GM19468 (cell line): ENCODE measurements around the gene GLS.

ENCODE experiments used
- ATAC-seq: cut with Tn5 transposase; IDR thresholded peaks from one replicate; pipeline ENCODE4 v1.9.1; 2021; ENCODE audit warnings: mild to moderate bottlenecking, moderate library complexity, moderate number of reproducible peaks; ENCODE audit not compliant: unreplicated experiment; ENCODE audit errors: extremely low read depth

Gene GLS

DNA sequence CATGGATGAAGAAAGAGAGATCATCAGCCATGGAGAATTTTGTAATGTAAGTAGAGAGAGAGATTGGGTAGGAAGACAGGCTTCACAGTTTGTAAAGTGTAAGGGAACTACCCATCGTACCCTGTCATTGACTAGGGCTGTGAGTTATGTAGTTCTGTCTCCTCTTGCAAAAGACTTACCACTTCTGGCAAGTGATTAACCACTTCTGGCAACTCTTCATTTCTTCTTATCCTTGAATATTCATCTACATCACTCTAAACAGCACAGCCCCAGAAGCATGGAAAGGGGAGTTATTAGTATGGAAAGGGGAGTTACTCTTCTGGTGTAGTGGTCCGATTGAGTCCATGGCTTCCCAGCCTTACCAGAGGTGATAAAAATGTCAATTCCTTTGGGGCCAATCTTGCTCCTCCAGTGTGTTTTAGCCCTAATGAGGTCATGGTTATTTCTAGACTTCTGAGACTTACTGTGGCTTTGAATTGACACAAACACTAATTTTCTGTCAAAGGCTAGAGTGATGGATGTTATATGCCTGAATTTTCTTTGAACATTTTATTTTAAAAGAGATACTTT, 81.4 kb downstream of the GLS start:
- no peak for ATAC-seq

DNA sequence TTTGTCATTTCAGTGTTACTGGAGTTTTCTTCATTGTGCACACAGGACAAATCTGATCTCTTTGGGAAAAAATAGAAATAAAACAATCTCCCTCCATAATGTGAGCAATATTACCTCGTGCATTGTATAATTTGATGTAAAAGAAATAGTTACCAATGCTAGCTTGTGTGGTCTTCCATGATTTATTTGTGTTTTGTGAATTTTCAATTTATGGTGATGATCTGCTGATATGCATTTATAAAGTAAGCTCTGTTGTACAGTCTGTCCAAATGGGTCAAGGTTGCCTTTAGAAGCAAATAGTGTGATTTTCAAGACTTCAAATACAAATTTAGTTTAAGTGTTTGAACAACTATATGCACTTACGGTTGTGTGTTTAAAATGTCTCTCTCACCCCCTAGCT, 82.5 kb downstream of the GLS start:
- ATAC-seq = no peak

DNA sequence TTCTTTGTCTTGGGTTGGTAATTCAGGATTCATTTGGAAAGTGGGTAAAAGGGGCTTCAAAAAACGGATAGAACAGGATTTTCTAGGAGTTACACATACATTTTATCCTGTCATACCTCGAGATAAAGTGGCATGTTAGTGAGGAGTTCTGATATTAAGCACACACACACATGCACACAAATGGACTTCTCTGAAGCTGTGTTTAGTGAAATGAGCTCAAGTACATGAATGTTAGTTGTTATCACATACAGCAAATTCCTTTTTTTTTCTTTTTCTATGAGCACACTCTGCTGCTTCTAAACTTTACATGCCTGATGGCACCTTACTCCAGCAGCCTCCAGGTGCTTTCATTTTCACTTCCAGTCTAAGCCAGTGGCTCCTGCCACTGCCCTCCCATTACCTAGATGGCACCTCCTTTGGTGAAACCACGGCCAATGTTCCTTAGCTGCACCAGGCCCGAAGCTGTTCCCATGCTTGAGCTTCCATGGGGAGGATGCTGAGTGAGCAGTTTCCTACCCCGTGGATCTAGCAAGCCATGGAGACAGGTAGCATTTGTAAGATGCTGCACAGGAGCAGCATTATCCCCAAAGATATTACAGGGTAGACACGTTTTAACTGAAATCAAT, 83.7 kb downstream of the GLS start:
- ATAC-seq = no peak

DNA sequence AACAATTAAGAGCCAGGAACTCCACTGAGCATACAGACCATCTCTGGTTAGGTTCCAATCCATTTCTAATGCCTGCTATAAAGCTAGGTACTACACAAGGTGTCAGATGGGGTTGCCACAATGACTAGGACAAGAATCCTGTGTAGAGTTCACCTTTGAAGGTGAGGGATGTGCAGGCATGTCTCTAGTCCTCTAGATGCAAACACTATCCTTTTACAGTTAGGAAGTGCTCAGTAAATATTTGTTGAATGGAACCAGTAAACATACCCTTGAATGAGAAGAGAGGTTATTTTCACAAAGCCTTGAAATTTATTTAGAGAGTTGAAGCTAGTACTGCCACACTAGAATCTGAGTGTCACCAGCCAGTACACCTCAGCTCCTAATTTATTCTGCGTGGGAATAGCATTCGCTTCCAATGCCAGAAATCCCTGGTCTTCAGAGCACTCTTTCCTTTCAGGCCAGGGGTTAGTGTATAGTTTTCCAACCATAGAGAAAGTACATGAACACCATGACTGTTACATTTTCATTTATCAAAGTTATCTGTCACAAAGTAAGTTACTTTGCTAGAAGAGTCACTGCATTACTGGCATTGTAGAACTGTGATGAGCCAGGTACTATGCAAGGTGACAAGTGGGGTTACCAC, 85.1 kb downstream of the GLS start:
- no peak for ATAC-seq

DNA sequence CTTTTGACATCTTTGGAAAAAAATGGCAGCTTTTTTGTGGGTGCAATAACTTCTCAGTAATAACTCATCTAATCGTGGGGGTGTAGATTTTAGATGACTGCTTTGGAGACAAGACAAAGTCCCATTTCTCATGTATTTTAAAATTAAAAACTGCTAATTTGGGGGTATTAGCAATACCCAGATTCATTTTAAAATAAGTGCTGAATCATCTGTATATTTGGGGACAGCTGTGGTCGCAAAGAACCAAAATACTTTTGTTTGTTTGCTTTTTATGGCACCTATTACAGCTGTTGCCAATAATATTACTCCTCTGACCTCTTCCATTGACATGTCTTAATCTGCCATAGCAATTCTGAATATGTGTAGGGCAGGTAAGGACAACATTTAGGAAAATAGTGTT, 87.9 kb downstream of the GLS start:
- ATAC-seq = no peak

DNA sequence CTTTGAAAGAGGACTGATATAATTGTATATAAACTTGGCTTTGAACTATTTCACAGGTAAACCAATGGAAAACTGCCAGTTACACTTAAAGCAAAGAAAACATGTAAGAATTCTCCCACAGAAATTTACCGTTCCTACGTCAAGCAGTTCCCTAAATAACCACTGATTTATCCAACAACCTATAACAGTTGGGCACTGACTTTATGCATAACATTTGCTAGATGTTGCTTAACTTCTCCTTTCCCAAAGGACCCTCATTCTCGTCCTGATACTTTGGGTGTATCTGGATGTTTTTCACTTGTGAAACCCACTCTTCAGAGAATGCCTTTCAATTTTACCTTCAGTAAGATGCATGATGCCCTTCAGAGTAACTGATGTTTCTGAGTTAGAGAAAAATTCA, 89.5 kb downstream of the GLS start:
- ATAC-seq = no peak

DNA sequence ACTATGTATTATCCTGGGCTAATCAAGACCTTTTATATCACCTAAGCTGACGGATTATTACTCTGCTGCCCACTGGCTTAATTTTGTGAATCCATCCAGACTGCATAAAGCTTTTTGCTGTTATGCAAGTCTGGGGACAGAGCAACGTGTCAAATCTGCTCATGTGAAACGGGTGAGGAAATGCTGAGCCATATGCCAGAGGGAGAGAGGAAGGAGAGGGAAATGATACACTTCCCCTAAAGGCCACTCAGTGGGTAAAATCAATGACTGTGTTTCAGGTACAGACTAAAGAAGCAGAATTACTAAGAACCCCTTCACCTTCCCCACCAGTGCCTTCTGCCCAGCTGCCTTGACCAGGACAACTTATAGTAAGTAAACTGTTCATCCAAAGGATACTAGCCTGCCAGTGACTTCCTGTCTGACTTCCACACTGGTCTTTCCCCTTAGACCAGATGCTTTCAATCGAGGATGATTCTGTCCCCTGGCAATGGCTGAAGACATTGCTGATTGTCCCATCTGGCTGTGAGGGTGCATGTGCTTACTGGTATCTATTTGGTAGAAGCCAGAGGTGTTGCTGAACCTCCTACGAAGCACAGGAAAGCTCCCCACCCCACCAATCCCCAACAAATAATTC, 90.4 kb downstream of the GLS start:
- no peak for ATAC-seq

DNA sequence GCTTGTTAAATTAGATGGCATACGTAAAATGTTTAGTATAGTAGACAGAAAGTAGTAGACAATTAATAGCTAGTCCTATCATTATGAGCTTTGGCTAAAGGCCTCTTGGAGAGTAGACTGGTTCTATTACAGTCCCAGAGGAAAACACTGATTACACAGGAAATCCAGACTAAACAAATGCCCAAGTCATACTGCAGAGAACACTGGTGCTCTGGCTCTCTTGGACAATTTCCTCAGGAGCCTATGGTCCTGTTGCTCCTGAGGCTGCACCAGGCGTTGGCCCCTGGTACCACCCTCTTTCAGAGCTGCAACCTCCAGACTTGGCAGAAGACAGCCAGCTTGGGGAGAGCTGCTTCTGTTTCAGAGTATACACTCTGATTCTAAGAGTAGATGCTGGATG, 91.6 kb downstream of the GLS start:
- no peak for ATAC-seq

DNA sequence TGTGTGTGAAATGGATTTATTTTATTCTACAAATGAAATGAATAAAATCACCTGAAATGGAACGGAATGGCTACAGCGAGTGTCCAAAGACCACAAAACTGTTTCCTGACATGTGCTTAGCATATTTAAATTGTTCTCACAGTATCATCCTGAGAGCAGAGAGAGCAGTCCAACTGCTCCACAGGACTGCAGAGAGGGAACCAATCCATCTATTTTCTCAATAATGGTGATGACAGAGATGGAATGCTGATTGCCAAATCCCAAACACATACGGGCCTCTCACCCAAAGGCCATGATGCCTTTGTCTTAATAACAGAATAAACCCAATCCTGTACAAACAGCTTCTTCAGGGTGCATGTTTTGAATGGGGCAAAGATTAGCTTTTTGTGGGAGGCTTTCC, 92.2 kb downstream of the GLS start:
- ATAC-seq = no peak

DNA sequence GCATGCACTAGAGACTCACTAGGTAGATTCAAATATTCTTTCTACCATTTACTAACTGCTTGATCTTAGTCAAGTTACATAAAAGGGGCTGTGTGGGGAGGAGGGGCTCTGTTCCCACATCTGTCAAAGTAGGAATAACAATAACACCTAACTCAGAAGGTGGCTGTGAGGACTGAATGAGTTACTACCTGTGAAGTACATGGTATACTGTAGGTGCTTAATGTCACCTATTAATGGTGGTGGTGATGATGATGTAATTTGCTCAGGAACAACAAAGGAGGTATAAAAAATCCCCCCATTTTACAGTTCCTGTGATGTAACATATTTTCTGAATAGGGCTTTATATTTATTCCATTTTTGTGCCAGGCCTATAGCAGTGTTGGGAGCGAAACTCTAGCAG, 92.6 kb downstream of the GLS start:
- ATAC-seq = no peak

DNA sequence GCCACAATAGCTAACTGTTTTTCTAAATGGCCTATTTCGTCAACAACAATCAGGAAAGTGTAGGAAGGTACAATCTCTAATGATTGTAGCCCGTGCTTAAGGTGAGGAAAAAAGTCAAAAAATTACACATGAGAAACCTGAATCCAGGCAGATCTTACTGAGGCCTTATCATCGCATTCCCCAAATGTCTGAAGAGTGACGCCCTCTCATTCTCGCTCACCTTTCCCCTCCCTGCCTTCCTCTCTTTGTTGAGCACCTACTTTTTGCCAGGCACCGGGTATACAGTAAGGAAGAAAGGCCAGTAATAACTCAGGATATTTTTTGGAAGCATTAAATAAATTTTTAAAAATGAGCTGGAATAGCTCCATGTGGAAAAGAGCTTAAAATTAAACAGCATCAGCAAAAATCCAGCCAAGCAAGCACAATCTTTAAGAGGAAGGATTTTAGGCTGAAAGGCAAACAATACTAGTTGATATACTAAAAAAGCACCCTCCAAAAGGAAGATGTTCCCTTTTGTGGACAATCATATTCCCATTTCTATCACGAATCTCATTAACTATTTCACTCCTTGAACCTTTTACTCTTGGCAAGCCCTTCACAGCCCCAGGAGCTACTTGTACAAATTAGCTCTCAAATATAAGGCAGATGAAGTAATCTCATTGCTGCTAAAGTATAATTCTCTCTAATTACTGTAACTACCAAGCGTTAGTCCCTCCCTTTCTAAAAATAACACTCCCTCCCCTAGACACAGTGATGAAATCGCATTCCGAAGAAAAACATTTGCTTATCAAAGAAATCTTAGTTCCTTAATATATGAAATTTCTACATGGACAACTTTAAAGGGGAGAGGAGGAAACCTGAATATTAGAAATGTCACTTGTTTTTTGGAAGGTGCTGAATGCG, 93.4 kb downstream of the GLS start:
- no peak for ATAC-seq

DNA sequence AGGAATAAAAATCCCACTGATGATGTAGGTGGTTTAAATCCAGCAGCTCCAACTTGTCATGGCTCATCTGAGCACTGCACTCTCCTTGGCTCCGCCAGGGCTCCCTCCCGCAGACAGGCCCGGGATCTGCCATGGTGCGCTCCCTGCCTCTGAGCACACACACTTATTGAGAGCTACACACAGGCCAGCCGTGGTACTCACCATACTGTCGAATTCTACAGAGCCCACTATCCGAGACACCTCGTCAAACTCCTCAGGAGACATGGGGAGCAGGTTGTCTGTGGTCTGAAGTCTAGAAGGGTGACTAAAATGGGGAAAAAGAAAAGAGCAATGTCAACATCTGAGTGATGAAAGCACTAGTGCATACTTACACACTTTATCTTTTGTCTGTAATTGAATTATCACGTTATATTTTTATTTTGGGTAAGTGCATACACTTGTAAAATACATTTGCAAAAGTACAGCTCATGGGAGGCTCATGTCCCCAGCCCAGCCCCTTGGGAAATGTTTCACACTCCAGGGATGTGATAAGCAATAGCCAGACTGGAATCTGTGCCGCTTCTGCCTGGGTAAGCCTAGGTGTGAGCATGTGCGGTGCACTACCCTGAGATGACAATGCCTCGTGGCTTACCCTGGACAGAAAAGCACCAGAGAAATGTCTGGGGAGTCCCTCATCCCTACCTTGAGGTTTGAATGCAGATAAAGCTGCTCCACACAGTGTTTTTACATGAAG, 94.2 kb downstream of the GLS start:
- ATAC-seq = no peak

DNA sequence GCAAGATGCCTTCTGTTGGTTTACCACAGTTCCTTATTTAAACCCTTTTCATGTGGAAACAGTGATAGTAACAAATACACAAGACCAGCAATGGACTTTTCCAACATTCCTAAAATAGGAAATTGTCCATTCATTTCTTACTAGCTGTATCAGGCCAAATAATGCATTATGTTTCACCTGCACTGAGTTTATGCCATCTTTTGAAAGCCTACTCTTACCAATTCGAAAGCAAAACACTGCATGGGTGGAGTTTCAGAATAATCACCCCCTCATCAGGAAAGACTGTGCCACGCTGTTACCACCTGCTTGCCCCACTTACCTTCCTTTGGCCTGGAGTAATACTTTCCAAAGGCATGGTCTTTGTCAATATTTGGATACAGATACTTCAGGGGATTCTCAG, 95.9 kb downstream of the GLS start:
- ATAC-seq = no peak

DNA sequence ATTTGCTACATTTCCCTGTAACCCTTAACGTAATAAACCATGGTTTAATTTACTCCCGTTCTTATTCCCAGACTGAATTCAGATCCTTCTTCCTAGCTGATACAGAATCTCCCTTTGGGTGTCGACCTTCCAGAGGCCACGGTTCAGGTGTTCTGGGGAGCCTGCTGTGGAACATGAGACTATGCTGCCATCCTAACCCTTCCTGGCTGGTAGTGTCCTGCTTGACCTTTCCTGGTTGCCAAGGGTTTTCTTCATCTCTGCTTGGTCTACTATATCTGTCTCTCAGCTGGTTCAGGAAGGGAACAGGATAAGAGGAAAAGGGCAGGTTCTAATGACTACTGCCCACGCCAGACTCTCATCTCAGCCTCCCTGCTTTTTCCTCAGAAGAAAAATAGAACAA, 96.9 kb downstream of the GLS start:
- no peak for ATAC-seq

DNA sequence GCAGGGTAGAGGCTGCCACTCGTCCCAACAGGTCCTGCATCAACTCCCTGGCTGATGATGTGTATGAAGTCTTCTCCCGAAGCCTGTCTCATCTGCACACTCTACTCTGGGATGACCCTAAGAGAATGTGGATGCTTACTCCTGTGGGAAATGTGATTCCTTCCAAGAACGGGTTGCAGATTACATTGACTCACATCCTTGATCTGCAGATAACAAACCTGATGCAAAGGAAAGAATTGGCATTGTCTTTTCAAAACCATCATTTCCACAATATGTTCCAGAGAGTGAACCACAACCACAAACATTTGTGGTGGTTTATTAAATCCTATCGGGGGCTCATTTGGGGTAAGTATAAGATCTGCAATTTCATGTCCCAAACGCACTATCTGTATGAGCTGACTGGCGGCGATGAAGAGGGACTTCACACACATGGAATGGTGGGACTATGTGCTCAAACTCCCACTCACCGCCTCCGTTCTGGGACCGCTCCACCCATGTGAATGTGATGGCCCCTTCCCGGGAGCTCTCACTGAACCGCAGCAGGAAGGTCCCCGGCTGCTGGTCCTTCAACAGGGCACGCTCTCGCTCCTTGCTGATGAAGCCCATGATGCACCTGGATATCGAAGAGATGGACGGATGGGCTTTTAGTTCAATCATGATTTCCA, 97.9 kb downstream of the GLS start:
- ATAC-seq = no peak

DNA sequence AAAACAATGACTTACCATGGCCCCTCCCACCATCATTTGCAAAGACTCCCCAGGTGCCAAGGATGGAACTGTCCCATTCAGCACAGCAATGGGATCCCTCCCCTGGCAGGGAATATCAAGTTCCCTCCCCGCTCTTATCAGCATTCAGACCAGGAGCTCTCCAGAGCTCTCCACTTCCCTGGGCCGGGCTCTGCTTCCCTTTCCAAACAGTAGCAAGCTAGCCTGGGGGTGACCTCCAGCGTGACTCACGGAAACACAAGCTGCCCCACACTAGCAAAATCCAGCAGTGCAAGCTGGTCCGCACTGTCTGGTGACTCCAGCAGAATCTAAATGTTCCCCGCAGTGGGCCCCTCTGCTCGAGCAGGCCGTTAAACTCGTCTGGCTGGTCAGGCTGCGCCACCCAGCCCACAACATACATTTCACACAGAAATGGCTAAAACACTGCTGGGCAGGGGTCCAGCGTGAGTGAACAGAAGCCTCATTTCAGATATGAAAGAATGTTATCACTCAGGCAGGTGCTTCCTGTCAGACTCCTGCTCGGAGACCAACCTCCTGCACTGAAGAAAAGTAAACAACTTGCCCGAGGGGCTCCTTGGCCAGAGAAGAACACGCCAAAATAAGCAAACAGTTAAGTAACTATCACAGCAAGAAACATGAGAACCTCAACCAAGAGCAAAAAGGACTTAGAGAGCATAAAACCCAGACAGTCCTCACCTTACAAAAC, 99.4 kb downstream of the GLS start:
- ATAC-seq = no peak

DNA sequence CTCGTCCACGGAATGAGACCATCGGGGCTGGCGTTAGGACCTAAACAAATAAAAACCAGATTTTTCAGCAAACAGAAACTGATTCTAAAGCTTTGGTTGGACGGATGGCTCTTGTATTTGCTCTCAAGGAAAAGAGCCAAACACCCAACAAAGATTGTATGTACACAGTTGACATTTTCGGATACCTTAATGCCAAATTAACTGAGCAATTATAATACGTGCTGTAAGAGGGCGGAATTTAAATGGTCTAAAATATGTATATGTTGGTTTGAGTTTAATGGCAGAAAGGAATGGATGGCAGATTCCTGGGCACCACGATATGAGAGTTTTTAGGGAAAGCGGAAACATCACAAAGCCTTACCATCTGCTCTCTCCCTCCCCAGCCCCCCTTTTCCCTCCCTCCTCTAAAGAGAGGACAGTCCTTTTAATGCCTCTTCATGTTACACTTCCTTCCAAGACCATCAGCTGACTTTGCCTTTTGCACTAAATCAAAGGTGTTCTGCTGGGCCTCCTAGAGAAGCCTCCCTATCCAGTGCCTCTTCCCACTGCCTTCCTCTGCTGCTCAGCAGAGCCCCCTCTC, 100.1 kb downstream of the GLS start:
- ATAC-seq = no peak

DNA sequence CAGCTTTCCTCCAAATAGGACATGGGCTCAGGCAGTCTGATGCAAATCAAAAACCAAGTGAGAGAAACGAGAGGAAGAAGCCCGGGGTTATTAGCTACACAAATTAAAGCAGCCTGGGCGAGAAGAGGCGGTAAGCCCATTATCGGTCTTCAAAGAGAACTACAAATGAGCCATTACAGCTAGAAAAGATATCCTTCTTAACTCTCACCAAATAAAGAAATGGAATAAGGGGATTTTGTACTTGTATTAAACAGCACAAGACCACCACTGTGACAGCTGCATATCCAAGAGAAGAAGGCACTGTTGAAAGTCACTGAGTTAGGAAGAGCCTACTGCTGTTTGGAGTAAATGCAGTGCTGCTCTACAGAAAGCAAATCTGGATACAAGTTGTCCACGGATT, 100.7 kb downstream of the GLS start:
- ATAC-seq = no peak
